ENCODE results near the gene SLC39A11.

- TF ChIP-seq CTCF (IDR thresholded peaks at IDR 0.05), result no peak
- no peak for TF ChIP-seq POLR2A (IDR thresholded peaks at IDR 0.05)
Observed at GRCh38 chr17:72635034-72635635, 457.4 kb downstream of the SLC39A11 start.

Data from esophagus squamous epithelium (tissue), 4 donors.